ENCODE data around the gene C1S.

The C1S gene

GRCh38 chr12:7118881-7119280 is 58.4 kb downstream of the C1S start:
- TF ChIP-seq EZH2phosphoT487 (IDR thresholded peaks at IDR 0.05; ENCODE audit: low read depth) (no peak), CTCF (IDR thresholded peaks at IDR 0.05; ENCODE audit: low read depth, low read length) (no peak)
- no peaks in the 10 kb centered on the region for H4K20me1 ChIP-seq (ENCODE audit: insufficient read depth, low read length)
- no peak overlapping the region for H3K4me2 ChIP-seq (ENCODE audit: low read length)
- H3K79me2 ChIP-seq (ENCODE audit: low read length) = no peaks in the 10 kb centered on the region
- H3K4me1 ChIP-seq (ENCODE audit: low read length) = no peaks in the 10 kb centered on the region
- no peaks in the 10 kb centered on the region for H3K36me3 ChIP-seq (replicated peaks; ENCODE audit: low read depth, low read length)
- H3K9me3 ChIP-seq (ENCODE audit: insufficient read depth, low read length) = no peaks in the 10 kb centered on the region
- no peak overlapping the region for H3K27ac ChIP-seq (ENCODE audit: low read length)
- no peaks in the 10 kb centered on the region for H3K27me3 ChIP-seq (ENCODE audit: low read depth, low read length)
- H3K4me3 ChIP-seq (ENCODE audit: low read length) = no peak overlapping the region
- no peak overlapping the region for H2AFZ ChIP-seq (ENCODE audit: low read depth, low read length)
- no peak overlapping the region for H3K9ac ChIP-seq (ENCODE audit: low read length)

GRCh38 chr12:7120166-7120565 is 59.6 kb downstream of the C1S start:
- no peaks in the 10 kb centered on the region for H3K36me3 ChIP-seq (replicated peaks; ENCODE audit: low read depth, low read length)
- no peak overlapping the region for H3K27ac ChIP-seq (ENCODE audit: low read length)
- no peaks in the 10 kb centered on the region for H3K4me1 ChIP-seq (ENCODE audit: low read length)
- no peaks in the 10 kb centered on the region for H3K79me2 ChIP-seq (ENCODE audit: low read length)
- no peaks in the 10 kb centered on the region for H3K9me3 ChIP-seq (ENCODE audit: insufficient read depth, low read length)
- no peak overlapping the region for H2AFZ ChIP-seq (ENCODE audit: low read depth, low read length)
- H3K4me3 ChIP-seq (ENCODE audit: low read length) = no peak overlapping the region
- no peak overlapping the region for H3K4me2 ChIP-seq (ENCODE audit: low read length)
- TF ChIP-seq CTCF (IDR thresholded peaks at IDR 0.05; ENCODE audit: low read depth, low read length) = no peak
- no peak for TF ChIP-seq EZH2phosphoT487 (IDR thresholded peaks at IDR 0.05; ENCODE audit: low read depth)
- H4K20me1 ChIP-seq (ENCODE audit: insufficient read depth, low read length) = no peaks in the 10 kb centered on the region
- no peaks in the 10 kb centered on the region for H3K27me3 ChIP-seq (ENCODE audit: low read depth, low read length)
- no peak overlapping the region for H3K9ac ChIP-seq (ENCODE audit: low read length)
